A549 (cell line): ENCODE data around the gene ZBTB20. TPM values are rescaled to one million over a fixed set of nuclear protein-coding genes. Genes with fewer than 3 reads are reported as not detected.

Experiments
- ATAC-seq, 2 experiments: fragments of 200-7000 bp in 1 of 2; fragments of >200 bp in 1 of 2; cut with Nextera tagmentation in 1 of 2; cut with Tn5 transposase in 1 of 2; 3 replicates each; pipeline versions ENCODE4 v1.8.0 to v1.9.1; 2018 to 2020; ENCODE audit warnings: mild to moderate bottlenecking in 1 of 2, moderate library complexity in 1 of 2
- CTCF ChIA-PET: fragments of 300-600 bp; sonication (Branson Sonifier 250); formaldehyde crosslinking; extraction: SDS; loops from one replicate; lab custom pipeline; 2021; ENCODE audit warnings: antibody characterized with exemption, inconsistent platforms; lab: Yijun Ruan, JAX
- POLR2A ChIA-PET: fragments of 350-600 bp; formaldehyde crosslinking; extraction: SDS; loops from one replicate; lab custom pipeline; 2021; ENCODE audit warnings: antibody characterized with exemption, inconsistent platforms; lab: Yijun Ruan, JAX
- DNase-seq, 2 experiments: peaks; one replicate each; pipeline versions ENCODE4 v3.0.0 to v3.0.0-alpha.2; 2011 to 2016; ENCODE audit warnings: low read depth in 1 of 2, low spot score in 1 of 2
- FAIRE-seq: peaks from 2 replicates; lab custom pipeline; 2011; peaks lifted over from hg19 to GRCh38; lab: Jason Lieb, UNC
- H3K27ac ChIP-seq, 2 experiments: fragments of >200 bp; sonication (Bioruptor Twin); formaldehyde crosslinking; 3 replicates each; pipeline ENCODE4 v1.5.1; 2016 to 2017
- H3K4me1 ChIP-seq: fragments of >200 bp; sonication (Bioruptor Twin); formaldehyde crosslinking; 3 replicates; pipeline ENCODE4 v1.6.1; 2016
- H3K4me2 ChIP-seq: fragments of >200 bp; sonication (Bioruptor Twin); formaldehyde crosslinking; 3 replicates; pipeline ENCODE4 v1.6.1; 2016
- H3K4me3 ChIP-seq: fragments of >200 bp; sonication (Bioruptor Twin); formaldehyde crosslinking; 3 replicates; pipeline ENCODE4 v1.5.1; 2016
- H3K9me3 ChIP-seq: fragments of >200 bp; sonication (Bioruptor Twin); formaldehyde crosslinking; 3 replicates; pipeline ENCODE4 v1.6.1; 2016
- BHLHE40 ChIP-seq: IDR thresholded peaks from 2 replicates; pipeline ENCODE4 v1.6.1; 2012; ENCODE audit warnings: low read depth, low read length, inconsistent platforms
- CBX2 ChIP-seq: fragments of 200-600 bp; sonication (generic); IDR thresholded peaks from 2 replicates; pipeline ENCODE4 v1.6.1; 2016; ENCODE audit warnings: low read depth, mild to moderate bottlenecking, borderline replicate concordance
- CEBPB ChIP-seq, 2 experiments: fragments of >200 bp in 1 of 2; sonication (Bioruptor Twin) in 1 of 2; formaldehyde crosslinking in 1 of 2; IDR thresholded peaks; 2 replicates each; pipeline ENCODE4 v1.6.1; 2012 to 2016
- CHD2 ChIP-seq: fragments of 150-350 bp; IDR thresholded peaks from 2 replicates; pipeline ENCODE4 v1.6.1; 2014; ENCODE audit warnings: low read length; ENCODE audit not compliant: partially characterized antibody
- EHF ChIP-seq: fragments of 250-450 bp; sonication (Bioruptor Pico); IDR thresholded peaks from 2 replicates; pipeline ENCODE4 v1.5.0; 2020; ENCODE audit warnings: mild to moderate bottlenecking
- FOSB ChIP-seq: fragments of 250-450 bp; sonication (Bioruptor Pico); IDR thresholded peaks from 2 replicates; pipeline ENCODE4 v1.5.0; 2020; ENCODE audit warnings: mild to moderate bottlenecking, moderate library complexity
- FOSL2 ChIP-seq, 2 experiments: fragments of 450-650 bp in 1 of 2; fragments of >200 bp in 1 of 2; sonication (Bioruptor Twin) in 1 of 2; formaldehyde crosslinking; IDR thresholded peaks; 2 replicates each; pipeline versions ENCODE4 v1.5.0 to v1.6.1; 2016 to 2020; ENCODE audit warnings: mild to moderate bottlenecking in 1 of 2, moderate library complexity in 1 of 2
- FOXS1 ChIP-seq: fragments of 250-450 bp; sonication (Bioruptor Pico); IDR thresholded peaks from 2 replicates; pipeline ENCODE4 v1.5.0; 2020; ENCODE audit warnings: mild to moderate bottlenecking, moderate library complexity
- GATA3 ChIP-seq: IDR thresholded peaks from 2 replicates; pipeline ENCODE4 v1.6.1; 2012; ENCODE audit warnings: borderline replicate concordance
- HES2 ChIP-seq: fragments of >200 bp; sonication (Bioruptor Twin); formaldehyde crosslinking; IDR thresholded peaks from 2 replicates; pipeline ENCODE4 v1.6.1; 2016
- HEYL ChIP-seq: fragments of 250-450 bp; sonication (Bioruptor Pico); IDR thresholded peaks from 2 replicates; pipeline ENCODE4 v1.8.0; 2021; ENCODE audit warnings: mild to moderate bottlenecking, moderate library complexity
- HOXA7 ChIP-seq: fragments of 250-450 bp; sonication (Bioruptor Pico); IDR thresholded peaks from 2 replicates; pipeline ENCODE4 v1.5.0; 2020; ENCODE audit warnings: mild to moderate bottlenecking, moderate library complexity
- JUNB ChIP-seq: fragments of >200 bp; sonication (Bioruptor Twin); formaldehyde crosslinking; IDR thresholded peaks from 2 replicates; pipeline ENCODE4 v1.6.1; 2016
- KDM1A ChIP-seq: fragments of 200-600 bp; sonication (generic); IDR thresholded peaks from 2 replicates; pipeline ENCODE4 v1.6.1; 2016; ENCODE audit warnings: low read depth, mild to moderate bottlenecking
- MAFK ChIP-seq: fragments of 450-650 bp; IDR thresholded peaks from 2 replicates; pipeline ENCODE4 v1.6.1; 2014; ENCODE audit not compliant: partially characterized antibody
- MYC ChIP-seq: IDR thresholded peaks from 2 replicates; pipeline ENCODE4 v1.6.1; 2012; ENCODE audit warnings: mild to moderate bottlenecking, inconsistent platforms, low read length, improper control_type of control experiment, borderline replicate concordance
- NFE2L2 ChIP-seq: fragments of 150-350 bp; conservative IDR thresholded peaks from 2 replicates; pipeline ENCODE4 v1.6.1; 2014; ENCODE audit warnings: low read length
- PBX3 ChIP-seq: IDR thresholded peaks from 2 replicates; pipeline ENCODE4 v1.6.1; 2012
- POLR2AphosphoS2 ChIP-seq: conservative IDR thresholded peaks from 2 replicates; pipeline ENCODE4 v1.6.1; 2012; ENCODE audit warnings: low read length, improper control_type of control experiment, inconsistent platforms
- RAD21 ChIP-seq, 2 experiments: fragments of >200 bp in 1 of 2; sonication (Bioruptor Twin) in 1 of 2; formaldehyde crosslinking in 1 of 2; IDR thresholded peaks in 1 of 2; conservative IDR thresholded peaks in 1 of 2; 2 replicates in 1 of 2; 3 replicates in 1 of 2; pipeline ENCODE4 v1.6.1; 2012 to 2018; ENCODE audit warnings: inconsistent platforms in 1 of 2
- RARB ChIP-seq: fragments of 250-450 bp; sonication (Bioruptor Pico); IDR thresholded peaks from 2 replicates; pipeline ENCODE4 v1.8.0; 2021; ENCODE audit warnings: mild to moderate bottlenecking, moderate library complexity
- RCOR1 ChIP-seq: fragments of 150-350 bp; IDR thresholded peaks from 2 replicates; pipeline ENCODE4 v1.6.1; 2014; ENCODE audit warnings: antibody characterized with exemption, low read length, low read depth
- SMC3 ChIP-seq: fragments of >200 bp; sonication (Bioruptor Twin); formaldehyde crosslinking; IDR thresholded peaks from 3 replicates; pipeline ENCODE4 v1.6.1; 2018; ENCODE audit warnings: inconsistent platforms
- SREBF2 ChIP-seq: fragments of 450-650 bp; IDR thresholded peaks from 2 replicates; pipeline ENCODE4 v1.6.1; 2014; ENCODE audit warnings: mild to moderate bottlenecking, moderate library complexity
- TP53 ChIP-seq: fragments of 250-450 bp; sonication (Bioruptor Pico); IDR thresholded peaks from 2 replicates; pipeline ENCODE4 v1.5.0; 2021; ENCODE audit warnings: mild to moderate bottlenecking, moderate library complexity
- USF2 ChIP-seq: fragments of 450-650 bp; IDR thresholded peaks from 2 replicates; pipeline ENCODE4 v1.6.1; 2014; ENCODE audit warnings: antibody characterized with exemption
- ZC3H11A ChIP-seq: fragments of 450-650 bp; IDR thresholded peaks from 2 replicates; pipeline ENCODE4 v1.6.1; 2014; ENCODE audit warnings: antibody characterized with exemption, mild to moderate bottlenecking
- ZNF302 ChIP-seq: fragments of 250-450 bp; sonication (Bioruptor Pico); IDR thresholded peaks from 2 replicates; pipeline ENCODE4 v1.9.0; 2021; ENCODE audit warnings: inconsistent platforms, mild to moderate bottlenecking, moderate library complexity
- WGBS: methylation state at CpG from one replicate; pipeline ENCODE4 v1.1.6; 2017; ENCODE audit errors: missing lambda C conversion rate; 5-methylcytosine and 5-hydroxymethylcytosine counted together
- polyA plus RNA-seq, 4 experiments: library from polyadenylated mRNA; depleted of rRNA in 3 of 4; stranded (reverse); fragments of >200 nt; fragmentation: RNase III in 1 of 4; extraction: RNeasy Plus Mini Kit Qiagen cat#74134 plus additional on column Dnase treatment in 1 of 4; gene quantifications; 2 replicates in 3 of 4; 3 replicates in 1 of 4; pipeline ENCODE4 v1.2.3, GENCODE V29; 2011 to 2017

ZBTB20 gene
- polyA plus RNA-seq, 2 of the 4 experiments (the other 2 are of a cell fraction), result 0.85 to 5.0 TPM

GRCh38 chr3:114770874-114771273 lies 376.2 kb downstream of the ZBTB20 start:
- TF ChIP-seq JUNB (peak; percentile 24; the same call in 1 of the 2 replicates), RARB (CRISPR knock-in tag) (no peak), GATA3 (no peak), FOSL2 (IDR thresholded peaks at IDR 0.05) (no peak), FOSL2 (CRISPR knock-in tag; IDR thresholded peaks at IDR 0.05) (peak; percentile 29; the same call in 1 of the 2 replicates), RAD21 (conservative IDR thresholded peaks at IDR 0.05 in 1 of 2, IDR thresholded peaks at IDR 0.05 in 1 of 2) (no peak), POLR2AphosphoS2 (no peak), MYC (no peak), HES2 (no peak), SMC3 (no peak), FOSB (CRISPR knock-in tag) (no peak), HOXA7 (CRISPR knock-in tag) (no peak), CEBPB (IDR thresholded peaks at IDR 0.05) (peak; percentile 73 to 82), RCOR1 (no peak), FOXS1 (CRISPR knock-in tag) (no peak), TP53 (CRISPR knock-in tag) (no peak), KDM1A (no peak), ZC3H11A (no peak), EHF (CRISPR knock-in tag) (no peak)
- FAIRE-seq (no peak), ATAC-seq (no peak), DNase-seq (peak in 1 of 2 experiments; percentile 16)
- 86% methylated on average over 2 of the region's 2 CpGs for whole genome bisulfite sequencing
- ChIA-PET CTCF (no interaction called here), POLR2A (no interaction called here)
- no peak overlapping the region for H3K27ac ChIP-seq
- 0 out of 3 replicates have a peak, but pooled peaks cover 4% of the 10 kb centered on the region for H3K4me1 ChIP-seq
- peaks cover 40% of the 10 kb centered on the region for H3K9me3 ChIP-seq
- no peak overlapping the region for H3K4me2 ChIP-seq
- H3K4me3 ChIP-seq, result no peak overlapping the region

GRCh38 chr3:114764056-114764492 lies 383.0 kb downstream of the ZBTB20 start:
- 37% methylated on average over 4 of the region's 4 CpGs for WGBS
- H3K9me3 ChIP-seq, result no peaks in the 10 kb centered on the region
- H3K27ac ChIP-seq, result peak overlapping the region; percentile 21 to 52; a peak in 4 of 6 replicates
- TF ChIP-seq NFE2L2, result peak; percentile 70
- TF ChIP-seq MAFK, result peak; percentile 92
- TF ChIP-seq FOSL2 (IDR thresholded peaks at IDR 0.05), result no peak
- TF ChIP-seq FOSL2 (CRISPR knock-in tag; IDR thresholded peaks at IDR 0.05), result no peak
- no peak for TF ChIP-seq MYC
- H3K4me3 ChIP-seq, result no peak overlapping the region
- FAIRE-seq (no peak), ATAC-seq (no peak), DNase-seq (no peak)
- peak overlapping the region; percentile 33; the same call in 2 of the 3 replicates for H3K4me2 ChIP-seq
- CTCF ChIA-PET, result interaction anchor here (0.6 to 0.7 kb wide), 2 partner anchors 12 to 237 kb away, joined by 3 read pairs; no protein-coding TSS in a partner anchor
- H3K4me1 ChIP-seq, result peaks cover 18% of the 10 kb centered on the region
- POLR2A ChIA-PET, result no interaction called here

GRCh38 chr3:114762144-114762543 lies 384.9 kb downstream of the ZBTB20 start:
- no peak for FAIRE-seq
- ChIA-PET POLR2A (no interaction called here), CTCF (no interaction called here)
- no peaks in the 10 kb centered on the region for H3K9me3 ChIP-seq
- no peak overlapping the region for H3K4me2 ChIP-seq
- no peak overlapping the region for H3K4me3 ChIP-seq
- no peak for DNase-seq
- H3K4me1 ChIP-seq, result peaks cover 26% of the 10 kb centered on the region
- TF ChIP-seq HEYL (CRISPR knock-in tag), result no peak
- no peak for TF ChIP-seq CBX2
- TF ChIP-seq ZNF302 (CRISPR knock-in tag), result no peak
- no peak for TF ChIP-seq FOSL2 (IDR thresholded peaks at IDR 0.05)
- TF ChIP-seq FOSL2 (CRISPR knock-in tag; IDR thresholded peaks at IDR 0.05), result no peak
- no peak for TF ChIP-seq BHLHE40
- no peak for TF ChIP-seq HES2
- no peak for TF ChIP-seq SREBF2
- no peak for TF ChIP-seq CEBPB (IDR thresholded peaks at IDR 0.05)
- no peak for TF ChIP-seq TP53 (CRISPR knock-in tag)
- TF ChIP-seq KDM1A, result no peak
- TF ChIP-seq CHD2, result no peak
- TF ChIP-seq USF2, result no peak
- TF ChIP-seq PBX3, result no peak
- 95% methylated on average over 1 of the region's 1 CpG for WGBS
- H3K27ac ChIP-seq, result no peak overlapping the region
- ATAC-seq, result no peak
